ENCODE measurements around the gene CPSF3.

GRCh38 chr2:9379391-9379755 lies 44.1 kb upstream of the CPSF3 start:
- TF ChIP-seq CTCF (tag by site-specific recombination; IDR thresholded peaks at IDR 0.05) (no peak), ZNF292 (tag by site-specific recombination; IDR thresholded peaks at IDR 0.05; ENCODE audit: borderline replicate concordance, low read depth) (no peak), ZNF776 (tag by site-specific recombination; IDR thresholded peaks at IDR 0.05; ENCODE audit: borderline replicate concordance) (no peak), REST (tag by site-specific recombination; IDR thresholded peaks at IDR 0.05) (no peak), ZNF18 (tag by site-specific recombination; IDR thresholded peaks at IDR 0.05) (no peak), ZNF658 (tag by site-specific recombination; IDR thresholded peaks at IDR 0.05) (no peak), ZNF645 (tag by site-specific recombination; IDR thresholded peaks at IDR 0.05) (no peak)
